Astrocyte (in vitro differentiated cells and primary cell): ENCODE measurements around the gene TRPV5.

Source experiments
- EZH2 ChIP-seq: IDR thresholded peaks from 2 replicates; pipeline ENCODE4 v1.6.1; 2012; ENCODE audit warnings: mild to moderate bottlenecking, low read length, inconsistent platforms; ENCODE audit not compliant: insufficient read depth
- TF ChIP-seq, protein P1 (sequence below): IDR thresholded peaks from 2 replicates; pipeline ENCODE4 v1.5.1; 2011; ENCODE audit warnings: low read depth, mild to moderate bottlenecking, inconsistent platforms, low read length, moderate library complexity; ENCODE audit not compliant: insufficient read depth

DNA sequence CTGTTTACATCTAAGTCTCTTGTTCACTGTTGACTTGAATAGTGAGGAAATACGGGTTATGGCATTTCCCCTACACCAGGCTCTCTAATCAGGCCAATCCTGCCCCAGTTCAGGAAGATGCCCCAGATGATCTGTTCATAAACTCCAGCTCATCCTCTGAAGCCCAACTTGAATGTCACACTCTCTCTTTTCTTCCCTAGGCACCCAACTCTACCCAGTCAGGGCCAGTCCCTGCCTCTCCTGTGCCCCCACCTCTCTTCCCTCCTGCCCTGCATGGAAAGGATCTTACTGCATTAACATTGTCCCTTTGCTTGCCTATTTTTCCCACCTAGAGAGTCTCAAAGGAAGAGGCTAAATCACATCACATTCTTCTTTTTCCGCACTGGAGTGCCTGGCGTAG, 37.4 kb downstream of the TRPV5 start:
- TF ChIP-seq, protein P1, sequence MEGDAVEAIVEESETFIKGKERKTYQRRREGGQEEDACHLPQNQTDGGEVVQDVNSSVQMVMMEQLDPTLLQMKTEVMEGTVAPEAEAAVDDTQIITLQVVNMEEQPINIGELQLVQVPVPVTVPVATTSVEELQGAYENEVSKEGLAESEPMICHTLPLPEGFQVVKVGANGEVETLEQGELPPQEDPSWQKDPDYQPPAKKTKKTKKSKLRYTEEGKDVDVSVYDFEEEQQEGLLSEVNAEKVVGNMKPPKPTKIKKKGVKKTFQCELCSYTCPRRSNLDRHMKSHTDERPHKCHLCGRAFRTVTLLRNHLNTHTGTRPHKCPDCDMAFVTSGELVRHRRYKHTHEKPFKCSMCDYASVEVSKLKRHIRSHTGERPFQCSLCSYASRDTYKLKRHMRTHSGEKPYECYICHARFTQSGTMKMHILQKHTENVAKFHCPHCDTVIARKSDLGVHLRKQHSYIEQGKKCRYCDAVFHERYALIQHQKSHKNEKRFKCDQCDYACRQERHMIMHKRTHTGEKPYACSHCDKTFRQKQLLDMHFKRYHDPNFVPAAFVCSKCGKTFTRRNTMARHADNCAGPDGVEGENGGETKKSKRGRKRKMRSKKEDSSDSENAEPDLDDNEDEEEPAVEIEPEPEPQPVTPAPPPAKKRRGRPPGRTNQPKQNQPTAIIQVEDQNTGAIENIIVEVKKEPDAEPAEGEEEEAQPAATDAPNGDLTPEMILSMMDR = no peak
- TF ChIP-seq EZH2 = no peak
